GM18858 (cell line): ENCODE data around the gene C3orf20.
"Not testable (repeated sequence)": the region's sequence is repeated elsewhere in the genome, so short reads cannot be mapped to it uniquely, and the experiment has no call there.

Experiments used
- ATAC-seq: cut with Tn5 transposase; IDR thresholded peaks from one replicate; pipeline ENCODE4 v1.9.1; 2021; ENCODE audit not compliant: unreplicated experiment

C3orf20 gene

GRCh38 chr3:14793858-14794234 lies 118.9 kb downstream of the C3orf20 start:
- ATAC-seq, result no peak

- no peak for ATAC-seq
Observed at GRCh38 chr3:14794435-14794834, 119.5 kb downstream of the C3orf20 start.

- no peak for ATAC-seq
Observed at GRCh38 chr3:14795996-14796395, 121.1 kb downstream of the C3orf20 start.

- ATAC-seq, result no peak
Observed at GRCh38 chr3:14796403-14797077, 121.6 kb downstream of the C3orf20 start.

GRCh38 chr3:14797731-14798130 lies 122.8 kb downstream of the C3orf20 start:
- no peak for ATAC-seq

GRCh38 chr3:14798231-14798630 lies 123.3 kb downstream of the C3orf20 start:
- ATAC-seq, result no peak

GRCh38 chr3:14799146-14799545 lies 124.2 kb downstream of the C3orf20 start:
- no peak for ATAC-seq

- ATAC-seq, result no peak
Observed at GRCh38 chr3:14801031-14801430, 126.1 kb downstream of the C3orf20 start.

- no peak for ATAC-seq
Observed at GRCh38 chr3:14801668-14802380, 126.9 kb downstream of the C3orf20 start.

- ATAC-seq, result no peak
Observed at GRCh38 chr3:14802381-14802731, 127.4 kb downstream of the C3orf20 start.

- no peak for ATAC-seq
Observed at GRCh38 chr3:14803101-14803980, 128.4 kb downstream of the C3orf20 start.

GRCh38 chr3:14803981-14804834 lies 129.3 kb downstream of the C3orf20 start:
- ATAC-seq, result no peak

GRCh38 chr3:14804835-14805780 lies 130.2 kb downstream of the C3orf20 start:
- no peak for ATAC-seq

- ATAC-seq, result no peak
Observed at GRCh38 chr3:14805961-14806537, 131.1 kb downstream of the C3orf20 start.

GRCh38 chr3:14806641-14807263 lies 131.8 kb downstream of the C3orf20 start:
- no peak for ATAC-seq

GRCh38 chr3:14808025-14808424 lies 133.1 kb downstream of the C3orf20 start:
- ATAC-seq, result no peak

GRCh38 chr3:14808502-14809266 lies 133.7 kb downstream of the C3orf20 start:
- no peak for ATAC-seq

- not testable (repeated sequence) for ATAC-seq
Observed at GRCh38 chr3:14809611-14810010, 134.7 kb downstream of the C3orf20 start.
